MM.1S (cell line): ENCODE data around the gene MRNIP.

Experiments used
- DNase-seq: peaks from one replicate; pipeline ENCODE4 v3.0.0-alpha.2; 2015
- H2AFZ ChIP-seq: fragments of 300-600 bp; sonication (generic); 2 replicates; pipeline ENCODE4 v1.6.0; 2016; ENCODE audit warnings: antibody characterized with exemption, low read length
- H3F3A ChIP-seq: fragments of 300-600 bp; sonication (generic); 2 replicates; pipeline ENCODE4 v1.6.1; 2016; ENCODE audit warnings: mild to moderate bottlenecking, antibody characterized with exemption, low read length, moderate library complexity, mixed read lengths; ENCODE audit not compliant: insufficient read depth
- H3K27ac ChIP-seq: fragments of 300-600 bp; sonication (generic); 2 replicates; pipeline ENCODE4 v1.5.1; 2016; ENCODE audit warnings: mild to moderate bottlenecking, low read length
- H3K27me3 ChIP-seq: fragments of 300-600 bp; sonication (generic); replicated peaks from 2 replicates; pipeline ENCODE4 v1.6.0; 2016; ENCODE audit warnings: low read length; ENCODE audit not compliant: insufficient read depth
- H3K36me3 ChIP-seq: fragments of 300-600 bp; sonication (generic); replicated peaks from 2 replicates; pipeline ENCODE4 v1.6.1; 2016; ENCODE audit warnings: mild to moderate bottlenecking, low read length, mixed read lengths; ENCODE audit not compliant: insufficient read depth
- H3K4me1 ChIP-seq: fragments of 300-600 bp; sonication (generic); 2 replicates; pipeline ENCODE4 v1.6.1; 2016; ENCODE audit warnings: low read length, mixed read lengths
- H3K4me2 ChIP-seq: fragments of 300-600 bp; sonication (generic); 2 replicates; pipeline ENCODE4 v1.6.0; 2016; ENCODE audit warnings: low read depth, low read length
- H3K4me3 ChIP-seq: fragments of 300-600 bp; sonication (generic); 2 replicates; pipeline ENCODE4 v1.5.1; 2016; ENCODE audit warnings: low read length, mixed read lengths
- H3K79me2 ChIP-seq: fragments of 300-600 bp; sonication (generic); 2 replicates; pipeline ENCODE4 v1.6.1; 2016; ENCODE audit warnings: mixed run types, low read length, mixed read lengths
- H3K9ac ChIP-seq: fragments of 300-600 bp; sonication (generic); 2 replicates; pipeline ENCODE4 v1.6.1; 2016; ENCODE audit warnings: low read length, mixed read lengths
- H3K9me2 ChIP-seq: fragments of 300-600 bp; sonication (generic); replicated peaks from 2 replicates; pipeline ENCODE4 v1.6.1; 2016; ENCODE audit warnings: mild to moderate bottlenecking, low read length, mixed read lengths; ENCODE audit not compliant: insufficient read depth
- H3K9me3 ChIP-seq: fragments of 300-600 bp; sonication (generic); replicated peaks from 2 replicates; pipeline ENCODE4 v1.6.1; 2016; ENCODE audit warnings: mild to moderate bottlenecking, low read length, mixed read lengths; ENCODE audit not compliant: insufficient read depth
- H4K20me1 ChIP-seq: fragments of 300-600 bp; sonication (generic); 2 replicates; pipeline ENCODE4 v1.6.1; 2016; ENCODE audit warnings: mild to moderate bottlenecking, low read length, moderate library complexity, mixed read lengths; ENCODE audit not compliant: insufficient read depth
- CTCF ChIP-seq: fragments of 300-600 bp; sonication (generic); IDR thresholded peaks from 2 replicates; pipeline ENCODE4 v1.5.1; 2016; ENCODE audit warnings: antibody characterized with exemption, low read length, mixed read lengths
- EZH2 ChIP-seq: fragments of 300-600 bp; sonication (generic); optimal IDR thresholded peaks from 2 replicates; pipeline ENCODE3; 2017; ENCODE audit warnings: low read depth, mild to moderate bottlenecking, antibody characterized with exemption, low read length, mixed read lengths
- EZH2phosphoT487 ChIP-seq: fragments of 300-600 bp; sonication (generic); IDR thresholded peaks from 2 replicates; pipeline ENCODE4 v1.6.1; 2018; ENCODE audit warnings: antibody characterized with exemption, low read length

MRNIP gene

GRCh38 chr5:179870403-179870903 lies 11.8 kb upstream of the MRNIP start:
- TF ChIP-seq CTCF (no peak), EZH2phosphoT487 (no peak), EZH2 (no peak)
- no peak for DNase-seq
- no peak overlapping the region for H3K27ac ChIP-seq

GRCh38 chr5:179869641-179870402 lies 11.2 kb upstream of the MRNIP start:
- Histone ChIP-seq H3K79me2 (no peaks in the 10 kb centered on the region), H3K4me2 (no peak overlapping the region), H3K9me2 (no peaks in the 10 kb centered on the region), H3K27me3 (no peaks in the 10 kb centered on the region), H3K4me3 (no peak overlapping the region), H4K20me1 (no peaks in the 10 kb centered on the region), H3K9ac (no peak overlapping the region), H3F3A (no peaks in the 10 kb centered on the region), H3K4me1 (no peaks in the 10 kb centered on the region), H3K36me3 (no peaks in the 10 kb centered on the region), H3K27ac (no peak overlapping the region), H2AFZ (no peak overlapping the region), H3K9me3 (no peaks in the 10 kb centered on the region)
- TF ChIP-seq EZH2phosphoT487, result no peak
- TF ChIP-seq EZH2, result no peak
- TF ChIP-seq CTCF, result no peak
- no peak for DNase-seq

More at GRCh38 chr5:179870403-179870903, 11.8 kb upstream of the MRNIP start:
- Histone ChIP-seq H3K9me2 (no peaks in the 10 kb centered on the region), H2AFZ (no peak overlapping the region), H3K4me1 (no peaks in the 10 kb centered on the region), H3K27me3 (no peaks in the 10 kb centered on the region), H3K9ac (no peak overlapping the region), H3K4me2 (no peak overlapping the region), H4K20me1 (no peaks in the 10 kb centered on the region), H3K36me3 (no peaks in the 10 kb centered on the region), H3K4me3 (no peak overlapping the region), H3F3A (no peaks in the 10 kb centered on the region), H3K79me2 (no peaks in the 10 kb centered on the region), H3K9me3 (no peaks in the 10 kb centered on the region)

- H3K36me3 ChIP-seq, result no peaks in the 10 kb centered on the region
- H3K9ac ChIP-seq, result no peak overlapping the region
- no peaks in the 10 kb centered on the region for H3K9me3 ChIP-seq
- no peaks in the 10 kb centered on the region for H3K4me1 ChIP-seq
- no peaks in the 10 kb centered on the region for H3F3A ChIP-seq
- no peaks in the 10 kb centered on the region for H4K20me1 ChIP-seq
- H3K4me2 ChIP-seq, result no peak overlapping the region
- TF ChIP-seq CTCF (no peak), EZH2phosphoT487 (no peak), EZH2 (no peak)
- H3K4me3 ChIP-seq, result no peak overlapping the region
- no peaks in the 10 kb centered on the region for H3K27me3 ChIP-seq
- no peaks in the 10 kb centered on the region for H3K9me2 ChIP-seq
- no peaks in the 10 kb centered on the region for H3K79me2 ChIP-seq
- H3K27ac ChIP-seq, result no peak overlapping the region
- H2AFZ ChIP-seq, result no peak overlapping the region
- no peak for DNase-seq
Observed at GRCh38 chr5:179869101-179869500, 10.5 kb upstream of the MRNIP start.
